HEK293T (cell line): ENCODE results near the gene SUSD1.
"Not testable (repeated sequence)": the region's sequence is repeated elsewhere in the genome, so short reads cannot be mapped to it uniquely, and the experiment has no call there.

Experiments used
- ARNT ChIP-seq: fragments of 450-650 bp; IDR thresholded peaks from 2 replicates; pipeline ENCODE4 v1.6.1; 2017; ENCODE audit warnings: mild to moderate bottlenecking
- CTBP1 ChIP-seq: fragments of 450-650 bp; IDR thresholded peaks from 2 replicates; pipeline ENCODE4 v1.6.1; 2016; ENCODE audit warnings: borderline replicate concordance
- ELF4 ChIP-seq: fragments of 450-650 bp; IDR thresholded peaks from 2 replicates; pipeline ENCODE4 v1.6.1; 2017; ENCODE audit warnings: antibody characterized with exemption
- FOXM1 ChIP-seq: fragments of 450-650 bp; IDR thresholded peaks from 2 replicates; pipeline ENCODE4 v1.6.1; 2017; ENCODE audit warnings: mild to moderate bottlenecking, borderline replicate concordance
- HDGF ChIP-seq: fragments of 450-650 bp; IDR thresholded peaks from 2 replicates; pipeline ENCODE4 v1.6.1; 2017; ENCODE audit warnings: antibody characterized with exemption, borderline replicate concordance
- LEF1 ChIP-seq: fragments of 450-650 bp; IDR thresholded peaks from 2 replicates; pipeline ENCODE4 v1.6.1; 2017; ENCODE audit warnings: mild to moderate bottlenecking, borderline replicate concordance
- NFRKB ChIP-seq: fragments of 450-650 bp; IDR thresholded peaks from 2 replicates; pipeline ENCODE4 v1.6.1; 2016; ENCODE audit warnings: mild to moderate bottlenecking, moderate library complexity
- SP1 ChIP-seq: fragments of 450-650 bp; IDR thresholded peaks from 2 replicates; pipeline ENCODE4 v1.6.1; 2017
- SUZ12 ChIP-seq: fragments of 450-650 bp; IDR thresholded peaks from 2 replicates; pipeline ENCODE4 v1.6.1; 2016; ENCODE audit warnings: mild to moderate bottlenecking
- TARDBP ChIP-seq: fragments of 450-650 bp; IDR thresholded peaks from 2 replicates; pipeline ENCODE4 v1.6.1; 2016
- ZNF384 ChIP-seq: fragments of 450-650 bp; IDR thresholded peaks from 2 replicates; pipeline ENCODE4 v1.6.1; 2016

DNA sequence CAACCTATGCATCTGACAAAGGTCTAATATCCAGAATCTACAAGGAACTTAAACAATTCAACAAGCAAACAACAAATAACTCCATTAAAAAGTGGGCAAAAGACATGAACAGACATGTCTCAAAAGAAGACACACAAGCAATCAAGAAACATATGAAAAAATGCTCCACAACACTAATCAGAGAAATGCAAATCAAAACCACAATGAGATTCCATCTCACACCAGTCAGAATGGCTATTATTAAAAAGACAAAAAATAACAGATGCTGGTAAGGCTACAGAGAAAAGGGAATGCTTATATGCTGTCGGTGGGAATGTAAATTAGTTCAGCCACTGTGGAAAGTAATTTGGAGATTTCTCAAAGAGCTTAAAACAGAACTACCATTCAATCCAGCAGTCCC lies 41.3 kb downstream of the SUSD1 start:
- not testable (repeated sequence) for TF ChIP-seq CTBP1, FOXM1, ARNT, HDGF, ZNF384, SP1, NFRKB, LEF1, SUZ12, ELF4, TARDBP
